Vagina (tissue), 2 donors: ENCODE measurements around the gene ISCU.

Experiments used
- POLR2A ChIP-seq, 2 donors: fragments of 450-650 bp; IDR thresholded peaks; one replicate each; pipeline ENCODE4 v1.6.1; 2017; ENCODE audit warnings: antibody characterized with exemption in 2 of 2, mild to moderate bottlenecking in 2 of 2, moderate library complexity in 2 of 2
- POLR2AphosphoS5 ChIP-seq, 2 donors: sonication (generic); formaldehyde crosslinking; IDR thresholded peaks; one replicate each; pipeline ENCODE4 v1.9.0; 2017; ENCODE audit warnings: antibody characterized with exemption in 2 of 2, mild to moderate bottlenecking in 2 of 2, low read depth in 1 of 2; ENCODE audit not compliant: insufficient read depth in 1 of 2
- TF ChIP-seq, protein P1 (sequence below), 3 experiments: fragments of 450-650 bp in 2 of 3; fragments of 200-600 bp in 1 of 3; sonication (generic) in 1 of 3; IDR thresholded peaks; one replicate each; pipeline ENCODE4 v1.5.1; 2017 to 2019; ENCODE audit warnings: antibody characterized with exemption in 3 of 3, mild to moderate bottlenecking in 2 of 3, moderate library complexity in 2 of 3

GRCh38 chr12:108604208-108604941 lies 42.0 kb downstream of the ISCU start:
- TF ChIP-seq POLR2AphosphoS5 (IDR thresholded peaks at IDR 0.05; ENCODE audit: insufficient read depth in 1 of 2, low read depth in 1 of 2) (no peak), POLR2A (IDR thresholded peaks at IDR 0.05) (no peak)
- TF ChIP-seq, protein P1, sequence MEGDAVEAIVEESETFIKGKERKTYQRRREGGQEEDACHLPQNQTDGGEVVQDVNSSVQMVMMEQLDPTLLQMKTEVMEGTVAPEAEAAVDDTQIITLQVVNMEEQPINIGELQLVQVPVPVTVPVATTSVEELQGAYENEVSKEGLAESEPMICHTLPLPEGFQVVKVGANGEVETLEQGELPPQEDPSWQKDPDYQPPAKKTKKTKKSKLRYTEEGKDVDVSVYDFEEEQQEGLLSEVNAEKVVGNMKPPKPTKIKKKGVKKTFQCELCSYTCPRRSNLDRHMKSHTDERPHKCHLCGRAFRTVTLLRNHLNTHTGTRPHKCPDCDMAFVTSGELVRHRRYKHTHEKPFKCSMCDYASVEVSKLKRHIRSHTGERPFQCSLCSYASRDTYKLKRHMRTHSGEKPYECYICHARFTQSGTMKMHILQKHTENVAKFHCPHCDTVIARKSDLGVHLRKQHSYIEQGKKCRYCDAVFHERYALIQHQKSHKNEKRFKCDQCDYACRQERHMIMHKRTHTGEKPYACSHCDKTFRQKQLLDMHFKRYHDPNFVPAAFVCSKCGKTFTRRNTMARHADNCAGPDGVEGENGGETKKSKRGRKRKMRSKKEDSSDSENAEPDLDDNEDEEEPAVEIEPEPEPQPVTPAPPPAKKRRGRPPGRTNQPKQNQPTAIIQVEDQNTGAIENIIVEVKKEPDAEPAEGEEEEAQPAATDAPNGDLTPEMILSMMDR (IDR thresholded peaks at IDR 0.05), result no peak
